Ovary (tissue), 1 donor: Measurements from ENCODE around the gene JUND.

Source experiments
- EP300 ChIP-seq: sonication (generic); formaldehyde crosslinking; IDR thresholded peaks from one replicate; pipeline ENCODE4 v1.6.1; 2017; ENCODE audit warnings: antibody characterized with exemption
- POLR2A ChIP-seq: fragments of 450-650 bp; IDR thresholded peaks from one replicate; pipeline ENCODE4 v1.6.1; 2017; ENCODE audit warnings: antibody characterized with exemption, mild to moderate bottlenecking, moderate library complexity

DNA sequence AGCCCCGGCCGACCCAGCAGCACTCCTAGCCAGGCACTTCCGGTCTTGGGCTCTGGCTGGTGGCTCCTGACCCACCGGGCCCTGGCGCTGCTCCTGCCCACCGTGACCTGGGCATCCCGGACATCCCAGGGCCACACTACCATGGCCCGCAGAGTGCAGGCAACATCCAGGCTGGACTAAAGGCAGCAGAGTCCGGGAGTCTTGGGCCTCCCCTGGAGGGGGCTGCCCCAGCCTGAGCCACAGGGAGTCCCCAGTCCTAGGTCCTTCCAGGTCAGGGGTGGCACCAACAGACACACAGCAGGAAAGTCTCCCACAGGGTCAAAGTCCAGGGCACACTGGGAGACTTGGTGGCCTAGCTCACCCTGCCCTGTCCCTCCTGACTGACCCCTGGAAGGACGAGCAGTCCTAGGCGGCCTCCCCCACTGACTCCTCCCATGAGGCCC is 30.7 kb upstream of the JUND start:
- TF ChIP-seq EP300 (no peak), POLR2A (no peak)
